Osteoblast (primary cell): Measurements from ENCODE around the gene WTAP. TPM values are rescaled to one million over a fixed set of nuclear protein-coding genes. Genes with fewer than 3 reads are reported as not detected.
"Not testable (repeated sequence)": the region's sequence is repeated elsewhere in the genome, so short reads cannot be mapped to it uniquely, and the experiment has no call there.

Experiments used
- DNase-seq: peaks from one replicate; pipeline ENCODE4 v3.0.0; 2011; ENCODE audit warnings: low spot score, mixed read lengths; ENCODE audit not compliant: insufficient read length; ENCODE audit errors: missing footprints
- H2AFZ ChIP-seq: 2 replicates; pipeline ENCODE4 v1.6.0; 2011; ENCODE audit warnings: mild to moderate bottlenecking, low read length
- H3K27ac ChIP-seq: 2 replicates; pipeline ENCODE4 v1.5.1; 2011; ENCODE audit warnings: mild to moderate bottlenecking, low read depth, low read length, moderate library complexity
- H3K27me3 ChIP-seq: 2 replicates; pipeline ENCODE4 v1.6.0; 2012; ENCODE audit warnings: mild to moderate bottlenecking, control low read depth, inconsistent platforms, low read length, moderate library complexity; ENCODE audit not compliant: insufficient read depth
- H3K36me3 ChIP-seq: 2 replicates; pipeline ENCODE4 v1.5.1; 2011; ENCODE audit warnings: mild to moderate bottlenecking, low read length, control low read depth, moderate library complexity; ENCODE audit not compliant: insufficient read depth
- H3K4me1 ChIP-seq: 2 replicates; pipeline ENCODE4 v1.5.1; 2011; ENCODE audit warnings: mild to moderate bottlenecking, low read length, control low read depth, moderate library complexity; ENCODE audit not compliant: insufficient read depth
- H3K4me2 ChIP-seq: 2 replicates; pipeline ENCODE4 v1.6.0; 2011; ENCODE audit warnings: mild to moderate bottlenecking, low read length; ENCODE audit not compliant: insufficient read depth
- H3K4me3 ChIP-seq: fragments of 200-600 bp; sonication (generic); 3 replicates; pipeline ENCODE4 v1.5.1; 2012; ENCODE audit warnings: mild to moderate bottlenecking, low read length, inconsistent platforms; ENCODE audit not compliant: insufficient read depth
- H3K79me2 ChIP-seq: 2 replicates; pipeline ENCODE4 v1.6.0; 2012; ENCODE audit warnings: mild to moderate bottlenecking, low read length, control low read depth, inconsistent platforms; ENCODE audit not compliant: insufficient read depth
- H3K9me3 ChIP-seq: 2 replicates; pipeline ENCODE4 v1.5.1; 2011; ENCODE audit warnings: low read depth, low read length, control low read depth
- H4K20me1 ChIP-seq: 2 replicates; pipeline ENCODE4 v1.6.0; 2012; ENCODE audit warnings: mild to moderate bottlenecking, low read length, control low read depth; ENCODE audit not compliant: insufficient read depth
- total RNA-seq: library from RNA; depleted of rRNA; stranded (reverse); fragments of >200 nt; gene quantifications from 2 replicates; pipeline ENCODE4 v1.2.3, GENCODE V29; 2012
- TF ChIP-seq, protein P1 (sequence below): IDR thresholded peaks from 2 replicates; pipeline ENCODE4 v1.5.1; 2011; ENCODE audit warnings: mild to moderate bottlenecking, low read depth, low read length, moderate library complexity; ENCODE audit errors: extremely low read depth

WTAP gene
- total RNA-seq, 1 donor, result 119 TPM

DNA sequence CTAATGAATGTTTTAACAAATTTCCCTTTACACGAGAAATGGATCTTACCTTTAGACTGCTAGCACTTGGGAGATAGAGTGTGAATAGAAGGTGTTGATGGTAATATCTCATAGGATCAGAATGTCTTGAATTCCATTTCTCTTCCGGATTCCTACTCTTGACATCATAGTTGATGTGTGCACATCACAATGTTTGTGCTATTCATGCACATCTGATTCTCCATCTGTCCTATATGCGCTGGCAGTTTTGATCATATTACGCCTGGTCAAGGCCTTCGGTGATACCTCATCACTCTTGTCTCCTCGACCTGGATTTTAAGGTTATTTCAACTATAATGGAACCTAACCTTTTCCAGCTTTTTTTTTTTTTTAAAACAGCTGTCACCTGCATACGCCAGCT lies 17.8 kb downstream of the WTAP start:
- Histone ChIP-seq H3K79me2 (peaks cover 69% of the 10 kb centered on the region), H3K4me2 (no peak overlapping the region), H3K27me3 (no peaks in the 10 kb centered on the region), H3K27ac (no peak overlapping the region), H3K4me3 (no peak overlapping the region), H3K4me1 (no peaks in the 10 kb centered on the region), H2AFZ (no peak overlapping the region), H3K9me3 (no peaks in the 10 kb centered on the region), H4K20me1 (peaks cover 15% of the 10 kb centered on the region), H3K36me3 (peaks cover 96% of the 10 kb centered on the region)
- no peak for DNase-seq
- TF ChIP-seq, protein P1, sequence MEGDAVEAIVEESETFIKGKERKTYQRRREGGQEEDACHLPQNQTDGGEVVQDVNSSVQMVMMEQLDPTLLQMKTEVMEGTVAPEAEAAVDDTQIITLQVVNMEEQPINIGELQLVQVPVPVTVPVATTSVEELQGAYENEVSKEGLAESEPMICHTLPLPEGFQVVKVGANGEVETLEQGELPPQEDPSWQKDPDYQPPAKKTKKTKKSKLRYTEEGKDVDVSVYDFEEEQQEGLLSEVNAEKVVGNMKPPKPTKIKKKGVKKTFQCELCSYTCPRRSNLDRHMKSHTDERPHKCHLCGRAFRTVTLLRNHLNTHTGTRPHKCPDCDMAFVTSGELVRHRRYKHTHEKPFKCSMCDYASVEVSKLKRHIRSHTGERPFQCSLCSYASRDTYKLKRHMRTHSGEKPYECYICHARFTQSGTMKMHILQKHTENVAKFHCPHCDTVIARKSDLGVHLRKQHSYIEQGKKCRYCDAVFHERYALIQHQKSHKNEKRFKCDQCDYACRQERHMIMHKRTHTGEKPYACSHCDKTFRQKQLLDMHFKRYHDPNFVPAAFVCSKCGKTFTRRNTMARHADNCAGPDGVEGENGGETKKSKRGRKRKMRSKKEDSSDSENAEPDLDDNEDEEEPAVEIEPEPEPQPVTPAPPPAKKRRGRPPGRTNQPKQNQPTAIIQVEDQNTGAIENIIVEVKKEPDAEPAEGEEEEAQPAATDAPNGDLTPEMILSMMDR, result no peak

DNA sequence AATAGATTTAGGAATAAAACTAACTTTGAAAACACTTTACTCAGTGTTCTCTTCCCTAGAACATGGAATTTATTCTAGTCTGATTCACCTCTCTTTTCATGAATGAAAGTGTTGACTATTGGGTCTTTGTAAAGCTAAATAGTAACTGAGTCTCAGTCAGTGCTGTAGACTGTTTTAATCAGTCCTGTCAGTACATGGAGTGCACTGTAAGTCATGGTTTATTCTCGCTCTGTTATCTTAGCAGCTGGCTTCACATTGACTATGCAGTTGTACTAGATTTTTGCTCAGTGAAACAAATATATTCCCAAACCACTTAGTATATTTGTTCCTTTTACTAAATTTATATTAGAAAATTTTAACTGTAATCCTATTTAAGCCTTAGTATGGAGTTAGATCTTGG lies 19.5 kb downstream of the WTAP start:
- Histone ChIP-seq H3K4me3 (no peak overlapping the region), H3K4me1 (no peaks in the 10 kb centered on the region), H3K4me2 (no peak overlapping the region), H3K9me3 (no peaks in the 10 kb centered on the region), H2AFZ (no peak overlapping the region), H3K27ac (no peak overlapping the region), H3K36me3 (peaks cover 99% of the 10 kb centered on the region), H4K20me1 (peaks cover 15% of the 10 kb centered on the region), H3K27me3 (no peaks in the 10 kb centered on the region), H3K79me2 (peaks cover 60% of the 10 kb centered on the region)
- TF ChIP-seq, protein P1, result no peak
- DNase-seq, result no peak

DNA sequence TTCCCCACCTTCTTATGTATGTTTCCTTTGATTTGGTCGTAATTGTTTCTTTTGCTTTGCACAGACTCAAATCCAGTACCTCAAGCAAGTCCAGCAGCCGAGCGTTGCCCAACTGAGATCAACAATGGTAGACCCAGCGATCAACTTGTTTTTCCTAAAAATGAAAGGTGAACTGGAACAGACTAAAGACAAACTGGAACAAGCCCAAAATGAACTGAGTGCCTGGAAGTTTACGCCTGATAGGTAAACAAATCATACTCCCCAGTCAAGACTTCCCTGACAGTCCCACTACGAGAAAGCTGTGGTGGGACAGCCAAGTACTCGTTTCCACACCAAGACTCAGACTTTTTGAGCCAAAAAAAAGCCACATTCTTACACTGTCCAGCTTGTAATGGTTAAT lies 20.8 kb downstream of the WTAP start:
- H3K27me3 ChIP-seq, DNase-seq, H3K4me2 ChIP-seq, H3K27ac ChIP-seq, H3K4me1 ChIP-seq, H2AFZ ChIP-seq, H3K9me3 ChIP-seq, H3K4me3 ChIP-seq: not testable (repeated sequence)
- Histone ChIP-seq H3K79me2 (peaks cover 51% of the 10 kb centered on the region), H4K20me1 (peaks cover 15% of the 10 kb centered on the region), H3K36me3 (peaks cover 99% of the 10 kb centered on the region)

DNA sequence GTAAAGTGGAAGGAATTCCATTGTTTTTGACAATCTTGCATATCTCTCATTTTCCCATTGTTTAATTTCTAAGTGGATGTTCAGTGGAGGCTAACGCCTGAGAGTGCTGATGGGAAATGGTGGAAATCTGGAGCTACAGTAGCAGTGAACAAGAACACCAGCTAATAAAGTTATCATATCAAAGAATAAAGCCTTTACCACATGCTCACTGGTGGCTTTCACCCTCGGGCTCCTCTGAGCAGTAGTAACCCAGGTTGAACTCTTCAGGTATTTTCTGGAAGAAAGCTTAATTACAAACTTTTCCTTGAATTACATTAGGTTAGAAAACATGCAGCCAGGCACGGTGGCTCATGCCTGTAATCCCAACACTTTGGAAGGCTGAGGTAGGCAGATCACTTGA lies 24.1 kb downstream of the WTAP start:
- Histone ChIP-seq H3K4me1 (no peaks in the 10 kb centered on the region), H3K79me2 (peaks cover 42% of the 10 kb centered on the region), H3K9me3 (no peaks in the 10 kb centered on the region), H4K20me1 (peaks cover under 1% of the 10 kb centered on the region), H3K4me3 (no peak overlapping the region), H3K4me2 (no peak overlapping the region), H2AFZ (no peak overlapping the region), H3K27me3 (no peaks in the 10 kb centered on the region), H3K27ac (no peak overlapping the region), H3K36me3 (peaks cover 98% of the 10 kb centered on the region)
- TF ChIP-seq, protein P1, result no peak
- no peak for DNase-seq
